Right cardiac atrium (tissue), 5 donors: ENCODE results near the gene WBP1L. TPM values are rescaled to one million over a fixed set of nuclear protein-coding genes. Genes with fewer than 3 reads are reported as not detected.
"Not testable (repeated sequence)": the region's sequence is repeated elsewhere in the genome, so short reads cannot be mapped to it uniquely, and the experiment has no call there.

Experiments used
- ATAC-seq, 2 donors: fragments of 200-7000 bp; cut with Tn5 transposase; one replicate each; pipeline versions ENCODE4 v1.8.0 to v1.9.1; 2020; ENCODE audit warnings: moderate library complexity in 2 of 2, mild to moderate bottlenecking in 1 of 2
- DNase-seq, 3 donors: peaks; one replicate each; pipeline ENCODE4 v3.0.0-alpha.2; 2020
- H3K27ac ChIP-seq: one replicate; pipeline ENCODE4 v1.5.1; 2013; ENCODE audit warnings: mild to moderate bottlenecking, low read length, control low read depth, moderate library complexity
- H3K27me3 ChIP-seq: one replicate; pipeline ENCODE4 v1.6.1; 2013; ENCODE audit not compliant: control insufficient read depth, insufficient read depth
- H3K4me1 ChIP-seq: one replicate; pipeline ENCODE4 v1.6.1; 2013; ENCODE audit warnings: low read length; ENCODE audit not compliant: control insufficient read depth, insufficient read depth
- H3K4me3 ChIP-seq: one replicate; pipeline ENCODE4 v1.5.1; 2013; ENCODE audit warnings: low read length, control low read depth
- H3K9me3 ChIP-seq: one replicate; pipeline ENCODE4 v1.6.1; 2013; ENCODE audit warnings: low read length; ENCODE audit not compliant: control insufficient read depth
- WGBS: extraction: QIAGEN DNeasy Blood & Tissue Kit; methylation state at CpG from one replicate; pipeline ENCODE4 v1.1.7; 2013; 5-methylcytosine and 5-hydroxymethylcytosine counted together
- intact Hi-C, 4 donors: fragments of 100-400 bp; cut with DNase I; formaldehyde crosslinking; loops; one replicate each; pipeline versions ENCODE4 v1.11.0 to v1.14.0; 2022 to 2023
- long read RNA-seq, 4 donors: library from polyadenylated mRNA; unstranded; transcript quantifications; one replicate each; pipeline ENCODE4 v2.0.0, GENCODE V29; 2020 to 2021
- polyA plus RNA-seq: library from polyadenylated mRNA; stranded (reverse); fragments of 200-250 nt; gene quantifications from one replicate; pipeline ENCODE4 v1.2.3, GENCODE V29; 2013
- total RNA-seq, 4 donors: library from RNA; stranded (reverse); fragmentation: NEBNext Ultra II Directional; extraction: Animal tissue kit (Norgen Biotek cat#: 25700); gene quantifications; one replicate each; pipeline ENCODE4 v1.2.1, GENCODE V29; 2021
- donor health status: healthy with polysubstance abuse.
- donor health status: DM: no; HTN: yes; CAD: no.
- donor health status: DM: no; HTN: no; CAD: no.
- donor health status: DM: no; HTN: yes; CAD: no; lungs with severe emphysema.
- donor health status: DM: yes; HTN: yes; CAD: no.

Gene WBP1L
- total RNA-seq: 10 to 100 TPM; 35.2 to 50.5 (median 37.8) TPM
- polyA plus RNA-seq: 19.1 TPM
- long read RNA-seq, donor 1, full-length matches to known transcripts: 21 of 48 reads
- long read RNA-seq, donor 1, partial matches to known transcripts: 24 of 48 reads
- long read RNA-seq, donor 1, other reads (novel, unspliced or antisense): 3 of 48 reads
- long read RNA-seq, donor 2, full-length matches to known transcripts: 15 of 28 reads
- long read RNA-seq, donor 2, partial matches to known transcripts: 12 of 28 reads
- long read RNA-seq, donor 2, other reads (novel, unspliced or antisense): 1 of 28 reads
- long read RNA-seq, donor 3, full-length matches to known transcripts: 30 of 99 reads
- long read RNA-seq, donor 3, partial matches to known transcripts: 14 of 99 reads
- long read RNA-seq, donor 3, other reads (novel, unspliced or antisense): 55 of 99 reads
- long read RNA-seq, donor 4, full-length matches to known transcripts: 9 of 23 reads
- long read RNA-seq, donor 4, partial matches to known transcripts: 13 of 23 reads
- long read RNA-seq, donor 4, other reads (novel, unspliced or antisense): 1 of 23 reads

DNA sequence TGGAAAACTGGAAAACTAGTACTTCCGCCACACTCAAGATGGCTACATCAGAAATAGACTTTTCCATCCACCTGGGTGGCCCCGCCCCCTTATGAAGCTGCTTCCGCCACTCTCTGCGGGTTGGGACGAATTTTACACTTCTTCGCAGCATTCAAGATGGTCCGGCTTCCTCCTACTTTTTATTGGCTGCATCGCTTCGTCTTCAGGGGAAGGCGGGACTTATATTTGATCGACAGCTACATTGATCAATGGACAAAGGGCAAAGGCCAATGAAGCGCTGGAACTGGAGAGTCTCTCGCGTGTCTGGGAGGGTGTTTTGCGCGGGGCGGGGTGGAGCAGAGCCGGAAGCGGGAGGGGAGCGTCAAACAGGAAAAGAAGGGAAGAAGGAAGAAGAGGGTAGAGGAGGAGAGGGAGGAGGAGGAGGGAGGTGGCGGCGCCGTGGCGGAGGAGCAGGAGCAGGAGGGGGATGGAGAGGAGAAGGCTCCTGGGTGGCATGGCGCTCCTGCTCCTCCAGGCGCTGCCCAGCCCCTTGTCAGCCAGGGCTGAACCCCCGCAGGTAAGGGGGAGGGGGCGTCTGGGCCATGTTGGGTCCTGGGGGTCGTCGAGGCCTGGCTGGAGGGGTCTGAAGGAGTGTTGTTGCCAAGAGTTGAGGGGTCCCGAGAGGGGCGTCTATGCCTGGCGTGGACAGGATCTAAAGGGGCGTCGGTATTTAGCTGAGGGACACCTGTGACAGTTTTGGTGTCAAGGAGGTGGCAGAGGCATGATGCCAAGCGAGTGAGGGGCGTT lies at the start of gene WBP1L:
WBP1L (plus strand) TSS at position 361 of the 786 bp plus-strand sequence; CDS start at position 467, 106 bp downstream.
- H3K9me3 ChIP-seq: no peaks in the 10 kb centered on the region
- H3K4me1 ChIP-seq: peaks cover 4% of the 10 kb centered on the region
- WGBS: under 1% methylated on average over 37 of the region's 37 CpGs
- intact Hi-C loops: loop anchor here in 2 of 4 donors (5.0 to 10.0 kb wide), 3 partner anchors 34 to 71 kb away; no protein-coding TSS in a partner anchor
- ATAC-seq: peak; percentile 96 to 98
- peak within 1 kb of the TSS; percentile 94 for H3K27ac ChIP-seq
- DNase-seq: peak; percentile 96 to 98 (median 97)
- H3K27me3 ChIP-seq: no peaks in the 10 kb centered on the region
- H3K4me3 ChIP-seq: peak within 1 kb of the TSS; percentile 84

DNA sequence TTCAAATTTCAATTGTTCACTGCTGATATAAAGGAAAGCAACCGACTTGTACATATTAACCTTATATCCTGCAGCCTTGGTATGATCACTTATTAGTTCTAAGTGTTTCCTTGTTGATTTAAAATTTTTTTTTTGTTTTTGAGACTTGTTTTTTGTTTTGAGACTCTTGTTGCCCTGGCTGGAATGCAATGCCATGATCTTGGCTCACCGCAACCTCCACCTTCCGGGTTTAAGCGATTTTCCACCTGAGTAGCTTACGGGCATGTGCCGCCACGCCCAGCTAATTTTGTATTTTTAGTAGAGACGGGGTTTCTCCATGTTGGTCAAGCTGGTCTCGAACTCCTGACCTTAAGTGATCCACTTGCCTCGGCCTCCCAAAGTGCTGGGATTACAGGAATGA lies 48.3 kb upstream of the WBP1L start:
- H3K4me1 ChIP-seq, DNase-seq, H3K4me3 ChIP-seq, H3K9me3 ChIP-seq, H3K27me3 ChIP-seq, intact Hi-C loops, H3K27ac ChIP-seq, ATAC-seq: not testable (repeated sequence)
- 98% methylated on average over 10 of the region's 10 CpGs for WGBS

DNA sequence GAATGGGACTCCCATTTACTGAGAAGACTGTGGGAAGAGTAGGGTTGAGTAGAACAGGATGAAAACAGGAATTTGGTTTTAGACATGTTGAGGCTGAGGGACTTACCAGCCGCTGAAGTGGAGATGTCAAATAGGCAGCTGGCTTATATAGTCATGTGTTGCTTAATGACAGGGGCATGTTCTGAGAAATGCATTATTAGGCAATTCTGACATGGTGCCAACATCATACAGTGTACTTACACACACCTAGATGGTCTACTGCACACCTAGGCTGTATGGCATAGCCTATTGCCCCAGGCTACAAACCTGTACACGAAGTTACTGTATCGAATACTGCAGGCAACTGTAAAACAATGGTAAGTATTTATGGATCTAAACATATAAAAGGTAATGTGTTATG lies 47.0 kb upstream of the WBP1L start:
- peaks cover under 1% of the 10 kb centered on the region for H3K4me1 ChIP-seq
- DNase-seq (no peak), ATAC-seq (no peak)
- no peaks in the 10 kb centered on the region for H3K27me3 ChIP-seq
- no peak overlapping the region for H3K27ac ChIP-seq
- no peak overlapping the region for H3K4me3 ChIP-seq
- WGBS: 96% methylated on average over 3 of the region's 3 CpGs
- no peaks in the 10 kb centered on the region for H3K9me3 ChIP-seq
- intact Hi-C loops: no loop called here

DNA sequence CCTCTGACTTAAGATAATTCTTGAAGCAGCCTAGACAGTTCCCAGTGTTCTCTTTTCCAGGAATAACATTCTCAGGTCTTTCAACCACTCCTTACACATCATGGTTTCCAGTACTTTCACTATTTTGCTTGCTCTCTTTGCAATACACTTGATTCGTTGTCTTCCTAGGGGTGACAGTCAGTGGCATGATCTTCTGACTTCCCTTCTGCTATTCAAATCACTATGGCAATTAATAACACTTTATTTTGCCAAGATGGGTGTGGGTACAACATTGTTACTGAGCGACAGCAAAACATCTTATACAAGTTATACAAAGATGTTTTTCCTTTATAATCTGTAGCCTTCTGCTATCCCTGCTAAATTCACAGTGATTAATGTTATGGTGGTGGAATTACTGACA lies 44.9 kb upstream of the WBP1L start:
- intact Hi-C loops: no loop called here
- Histone ChIP-seq H3K27ac (no peak overlapping the region), H3K9me3 (no peaks in the 10 kb centered on the region), H3K4me1 (peaks cover 1% of the 10 kb centered on the region), H3K4me3 (no peak overlapping the region), H3K27me3 (no peaks in the 10 kb centered on the region)
- ATAC-seq: no peak
- no peak for DNase-seq
- WGBS: 71% methylated on average over 2 of the region's 2 CpGs

DNA sequence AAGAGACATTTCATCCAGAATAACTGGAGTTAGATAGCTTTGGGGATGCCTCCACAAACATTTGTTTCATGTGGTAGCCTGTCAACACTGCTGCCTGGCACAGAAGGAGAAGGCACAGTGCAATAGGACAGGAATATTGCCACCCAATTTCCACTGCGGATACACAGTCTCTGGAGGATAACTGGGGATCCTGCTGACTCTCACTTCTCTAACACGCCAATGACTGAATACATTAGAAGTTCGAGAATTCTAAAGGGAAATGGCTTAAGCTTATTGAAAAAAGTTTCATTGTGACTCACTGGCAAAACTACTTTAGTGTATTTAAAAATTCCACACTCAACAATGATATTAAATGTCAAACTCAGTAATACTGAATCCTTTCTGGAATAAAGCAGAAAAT lies 42.5 kb upstream of the WBP1L start:
- no peaks in the 10 kb centered on the region for H3K9me3 ChIP-seq
- peaks cover 3% of the 10 kb centered on the region for H3K4me1 ChIP-seq
- peak in 1 of 2 donors; percentile 54 for ATAC-seq
- no peak for DNase-seq
- H3K4me3 ChIP-seq: no peak overlapping the region
- WGBS: 69% methylated on average over 3 of the region's 3 CpGs
- no peaks in the 10 kb centered on the region for H3K27me3 ChIP-seq
- no peak overlapping the region for H3K27ac ChIP-seq
- intact Hi-C loops: no loop called here

DNA sequence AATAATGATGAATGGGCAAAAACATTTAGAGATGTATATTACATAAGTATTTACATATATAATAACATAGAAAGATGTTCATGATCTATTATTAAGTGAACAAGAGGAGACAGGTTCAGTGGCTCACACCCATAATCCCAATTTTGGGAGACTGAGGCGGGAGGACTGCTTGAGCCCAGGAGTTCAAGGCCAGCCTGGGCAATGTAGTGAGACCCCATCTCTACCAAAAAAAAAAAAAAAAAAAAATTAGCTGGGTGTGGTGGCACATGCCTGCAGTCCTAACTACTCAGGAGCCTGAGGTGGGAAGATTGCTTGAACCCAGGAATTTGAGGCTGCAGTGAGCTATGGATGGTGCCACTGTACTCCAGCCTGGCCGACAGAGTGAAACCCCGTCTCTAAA lies 42.0 kb upstream of the WBP1L start:
- ATAC-seq: no peak
- Histone ChIP-seq H3K27ac (no peak overlapping the region), H3K9me3 (no peaks in the 10 kb centered on the region), H3K4me1 (peaks cover 3% of the 10 kb centered on the region), H3K27me3 (no peaks in the 10 kb centered on the region), H3K4me3 (no peak overlapping the region)
- 98% methylated on average over 3 of the region's 3 CpGs for WGBS
- intact Hi-C loops: no loop called here
- DNase-seq: no peak

DNA sequence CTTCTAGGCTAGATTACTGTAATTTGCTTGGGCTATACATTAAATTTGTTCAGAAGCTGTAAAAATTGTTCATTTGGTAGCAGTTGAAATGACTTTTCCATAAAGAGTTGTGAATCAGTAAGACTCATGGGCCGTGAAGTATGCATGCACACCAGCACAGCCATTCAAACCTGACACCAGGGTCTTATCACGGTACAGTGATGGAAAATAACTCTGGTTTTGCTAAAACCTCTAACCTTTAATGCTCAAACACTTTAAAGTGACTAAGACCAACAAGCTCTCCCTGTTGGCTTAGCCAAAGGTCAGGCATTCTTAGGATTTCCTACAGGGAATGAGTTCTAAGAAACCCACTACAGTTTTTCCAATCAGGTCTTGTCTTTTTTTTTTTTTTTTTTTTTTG lies 41.0 kb upstream of the WBP1L start:
- no peak for ATAC-seq
- Histone ChIP-seq H3K4me1 (peaks cover 3% of the 10 kb centered on the region), H3K27me3 (no peaks in the 10 kb centered on the region), H3K9me3 (no peaks in the 10 kb centered on the region), H3K4me3 (no peak overlapping the region), H3K27ac (no peak overlapping the region)
- WGBS: 74% methylated on average over 2 of the region's 2 CpGs
- no peak for DNase-seq
- intact Hi-C loops: no loop called here

DNA sequence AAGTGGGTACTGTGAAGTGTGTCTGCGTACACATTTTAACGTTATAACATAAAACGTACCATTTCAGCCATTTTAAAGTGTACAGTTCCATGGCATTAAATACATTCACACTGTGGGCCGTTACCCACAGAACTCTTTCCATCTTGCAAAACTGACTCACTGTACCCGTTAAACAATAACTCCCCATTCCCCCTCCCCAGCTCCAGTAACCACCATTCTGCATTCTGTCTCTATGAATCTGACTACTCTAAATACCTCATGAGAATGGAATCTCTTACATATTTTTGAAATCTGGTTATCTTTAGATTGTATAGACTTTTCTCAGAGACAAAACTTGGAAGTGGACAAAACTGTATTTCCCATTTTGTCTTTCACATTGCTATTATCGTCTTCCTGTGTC lies 38.8 kb upstream of the WBP1L start:
- H3K27ac ChIP-seq: no peak overlapping the region
- H3K4me3 ChIP-seq: no peak overlapping the region
- peaks cover 3% of the 10 kb centered on the region for H3K4me1 ChIP-seq
- H3K27me3 ChIP-seq: no peaks in the 10 kb centered on the region
- 77% methylated on average over 6 of the region's 6 CpGs for WGBS
- intact Hi-C loops: no loop called here
- H3K9me3 ChIP-seq: no peaks in the 10 kb centered on the region
- no peak for ATAC-seq
- no peak for DNase-seq

DNA sequence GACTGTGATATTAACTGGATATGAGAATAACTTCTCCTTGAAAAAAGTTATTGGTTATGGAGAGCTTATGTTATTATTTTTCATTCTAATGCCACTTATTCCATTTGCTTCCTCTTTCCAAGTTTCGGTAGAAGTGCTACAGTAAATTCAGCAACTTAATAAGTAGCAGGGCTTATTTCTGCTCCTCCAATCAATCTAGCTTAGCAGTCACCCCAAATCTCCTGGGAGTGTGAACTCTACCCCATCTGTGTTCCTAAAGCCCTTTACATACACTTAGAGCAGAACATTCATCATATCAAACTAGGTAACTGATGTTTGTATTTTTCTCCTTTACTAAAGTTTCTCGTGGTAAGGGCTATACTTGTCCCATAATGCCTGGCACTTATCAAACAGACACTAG lies 38.2 kb upstream of the WBP1L start:
- H3K9me3 ChIP-seq: no peaks in the 10 kb centered on the region
- H3K27ac ChIP-seq: no peak overlapping the region
- WGBS: 63% methylated on average over 2 of the region's 2 CpGs
- peaks cover 3% of the 10 kb centered on the region for H3K4me1 ChIP-seq
- H3K27me3 ChIP-seq: no peaks in the 10 kb centered on the region
- intact Hi-C loops: no loop called here
- DNase-seq (no peak), ATAC-seq (no peak)
- H3K4me3 ChIP-seq: no peak overlapping the region

DNA sequence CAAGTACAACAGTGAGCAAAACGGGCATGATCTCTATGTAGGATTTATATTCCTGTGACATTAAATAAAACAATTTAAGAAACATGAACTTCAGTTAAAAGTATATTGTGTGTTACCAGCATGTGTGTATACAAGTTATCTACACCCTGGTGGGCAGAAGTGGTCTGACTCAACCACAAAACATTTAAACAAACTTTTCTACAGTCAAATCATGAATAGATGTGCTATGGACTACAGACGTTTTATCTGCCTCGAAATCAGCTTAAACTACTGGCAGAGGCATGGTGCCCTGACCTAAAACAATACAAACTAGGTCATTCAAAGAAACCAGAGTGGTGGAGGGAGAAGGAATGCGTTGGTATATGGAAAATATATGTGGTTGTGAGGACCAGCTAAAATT lies 33.1 kb upstream of the WBP1L start:
- DNase-seq (no peak), ATAC-seq (no peak)
- Histone ChIP-seq H3K27ac (no peak overlapping the region), H3K9me3 (no peaks in the 10 kb centered on the region), H3K27me3 (no peaks in the 10 kb centered on the region), H3K4me3 (no peak overlapping the region), H3K4me1 (no peaks in the 10 kb centered on the region)
- intact Hi-C loops: loop anchor here in 2 of 4 donors (5.0 kb wide), 2 partner anchors 38 to 63 kb away; no protein-coding TSS in a partner anchor
- WGBS: 57% methylated on average over 4 of the region's 4 CpGs

DNA sequence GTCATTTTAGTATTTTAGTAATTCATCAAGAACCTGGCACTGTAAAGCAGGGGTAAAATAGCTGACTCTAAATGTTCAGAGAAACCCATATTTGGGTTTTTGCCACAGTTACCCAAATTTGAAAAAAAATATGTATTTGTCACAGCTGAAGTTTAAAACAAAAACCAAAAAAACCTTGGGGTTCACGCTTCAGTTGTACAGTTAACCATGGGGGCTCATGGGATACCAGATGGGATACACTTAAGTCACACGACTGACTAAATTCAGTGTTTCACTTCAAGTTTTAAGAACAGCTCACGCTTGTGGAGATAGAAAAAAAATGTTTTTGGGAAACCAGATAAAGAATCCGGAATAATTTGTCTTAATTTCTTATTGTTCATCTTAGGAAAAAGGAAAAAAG lies 31.7 kb upstream of the WBP1L start:
- no peak overlapping the region for H3K4me3 ChIP-seq

More for the DNA sequence above, 31.7 kb upstream of the WBP1L start:
- intact Hi-C loops: loop anchor here in 2 of 4 donors (5.0 kb wide), 2 partner anchors 40 to 65 kb away; no protein-coding TSS in a partner anchor
- Histone ChIP-seq H3K4me1 (no peaks in the 10 kb centered on the region), H3K9me3 (no peaks in the 10 kb centered on the region), H3K27ac (no peak overlapping the region), H3K27me3 (no peaks in the 10 kb centered on the region)
- ATAC-seq: no peak
- 74% methylated on average over 4 of the region's 4 CpGs for WGBS
- no peak for DNase-seq
